ENCODE measurements around the gene GMCL1. TPM values are rescaled to one million over a fixed set of nuclear protein-coding genes. Genes with fewer than 3 reads are reported as not detected.

Gene GMCL1
- total and polyA plus RNA-seq, 2 of the 13 experiments (the other 11 are each of a cell fraction or from before 2014, with no cell fraction given) = 18.7 to 24.0 TPM

- TF ChIP-seq ZNF556 (CRISPR knock-in tag; IDR thresholded peaks at IDR 0.05; ENCODE audit: borderline replicate concordance) (peak; percentile 82; the same call in 1 of the 2 replicates), ZBTB7A (CRISPR knock-in tag; IDR thresholded peaks at IDR 0.05) (peak; percentile 93; the same call in 1 of the 2 replicates), TCF7L2 (IDR thresholded peaks at IDR 0.05; ENCODE audit: low read depth, low read length) (no peak), ZFP82 (CRISPR knock-in tag; IDR thresholded peaks at IDR 0.05; ENCODE audit: borderline replicate concordance) (peak; percentile 80; the same call in 1 of the 2 replicates), ZBTB39 (CRISPR knock-in tag; IDR thresholded peaks at IDR 0.05) (peak; percentile 93; the same call in 1 of the 2 replicates), TRIM24 (CRISPR knock-in tag; IDR thresholded peaks at IDR 0.05) (no peak; the same call in 1 of the 2 replicates), FIP1L1 (IDR thresholded peaks at IDR 0.05; ENCODE audit: borderline replicate concordance, insufficient read depth, low read depth, low read length) (no peak; the same call in 1 of the 2 replicates), ATF2 (CRISPR knock-in tag; IDR thresholded peaks at IDR 0.05) (peak; percentile 94), ZNF773 (CRISPR knock-in tag; IDR thresholded peaks at IDR 0.05; ENCODE audit: borderline replicate concordance) (no peak), BHLHE40 (IDR thresholded peaks at IDR 0.05; ENCODE audit: low read length) (peak; percentile 63; the same call in 1 of the 2 replicates), ZNF276 (CRISPR knock-in tag; IDR thresholded peaks at IDR 0.05; ENCODE audit: low read depth) (peak; percentile 61), ZNF260 (CRISPR knock-in tag; IDR thresholded peaks at IDR 0.05; ENCODE audit: borderline replicate concordance, low read depth) (no peak), SIN3A (IDR thresholded peaks at IDR 0.05; ENCODE audit: borderline replicate concordance, low read depth, low read length) (peak; percentile 81), HIC2 (CRISPR knock-in tag; IDR thresholded peaks at IDR 0.05; ENCODE audit: low read depth) (peak; percentile 78; the same call in 1 of the 2 replicates), KLF6 (CRISPR knock-in tag; IDR thresholded peaks at IDR 0.05) (peak; percentile 98), CBX5 (CRISPR knock-in tag; IDR thresholded peaks at IDR 0.05; ENCODE audit: borderline replicate concordance) (peak; percentile 92; the same call in 1 of the 2 replicates)
- TF ChIP-seq, protein P1, sequence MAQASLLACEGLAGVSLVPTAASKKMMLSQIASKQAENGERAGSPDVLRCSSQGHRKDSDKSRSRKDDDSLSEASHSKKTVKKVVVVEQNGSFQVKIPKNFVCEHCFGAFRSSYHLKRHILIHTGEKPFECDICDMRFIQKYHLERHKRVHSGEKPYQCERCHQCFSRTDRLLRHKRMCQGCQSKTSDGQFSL (CRISPR knock-in tag; IDR thresholded peaks at IDR 0.05) = no peak
Measured at GRCh38 chr2:69829256-69830044, at the start of gene GMCL1 (continued).
